NT2/D1 (cell line): Measurements from ENCODE around the gene CCDC39.

ENCODE experiments used
- DNase-seq: peaks from one replicate; pipeline ENCODE4 v3.0.0-alpha.2; 2011; ENCODE audit warnings: low read depth, low spot score
- H3K27me3 ChIP-seq: 2 replicates; pipeline ENCODE4 v1.6.0; 2011; ENCODE audit warnings: mild to moderate bottlenecking; ENCODE audit not compliant: insufficient read length, insufficient read depth
- H3K36me3 ChIP-seq: 2 replicates; pipeline ENCODE4 v1.6.1; 2011; ENCODE audit warnings: mild to moderate bottlenecking, low read length, mixed read lengths; ENCODE audit not compliant: insufficient read depth, insufficient read length
- H3K4me1 ChIP-seq: 2 replicates; pipeline ENCODE4 v1.5.1; 2011; ENCODE audit not compliant: insufficient read depth, insufficient read length
- H3K4me3 ChIP-seq: 2 replicates; pipeline ENCODE4 v1.5.1; 2011; ENCODE audit warnings: low read depth; ENCODE audit not compliant: insufficient read length
- H3K9ac ChIP-seq: 2 replicates; pipeline ENCODE4 v1.6.0; 2011; ENCODE audit warnings: low read depth; ENCODE audit not compliant: insufficient read length
- H3K9me3 ChIP-seq: 2 replicates; pipeline ENCODE4 v1.5.1; 2011; ENCODE audit warnings: mild to moderate bottlenecking, low read length; ENCODE audit not compliant: insufficient read depth
- SUZ12 ChIP-seq: IDR thresholded peaks from 2 replicates; pipeline ENCODE4 v1.6.1; 2011; ENCODE audit not compliant: insufficient read length, insufficient read depth; ENCODE audit errors: extremely low read depth
- YY1 ChIP-seq: IDR thresholded peaks from 2 replicates; pipeline ENCODE4 v1.6.1; 2011; ENCODE audit not compliant: insufficient read length, insufficient read depth
- ZNF274 ChIP-seq: IDR thresholded peaks from 2 replicates; pipeline ENCODE4 v1.6.1; 2011; ENCODE audit warnings: mild to moderate bottlenecking, low read depth, low read length

CCDC39 gene

DNA sequence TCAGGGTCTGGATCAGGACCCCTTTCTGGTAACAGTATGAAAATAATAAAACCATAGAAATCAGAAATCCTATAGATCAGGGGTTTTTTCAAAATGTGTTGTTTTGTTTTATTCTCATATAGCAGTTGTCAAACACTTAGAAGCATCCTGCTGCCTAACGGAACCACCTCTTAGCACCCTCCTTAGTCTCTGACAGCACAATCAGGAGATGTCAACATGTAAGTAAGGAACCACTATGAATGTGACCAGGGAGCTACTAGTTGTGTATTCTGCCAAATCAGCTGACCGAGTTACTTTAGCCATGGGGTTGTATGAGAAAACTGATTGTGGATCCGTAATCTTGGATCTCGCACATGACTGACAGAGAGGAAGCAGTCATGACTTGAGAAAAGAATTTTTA lies 22.2 kb downstream of the CCDC39 start:
- no peak for TF ChIP-seq YY1
- TF ChIP-seq SUZ12 = no peak
- no peak for TF ChIP-seq ZNF274
- DNase-seq = no peak
- no peaks in the 10 kb centered on the region for H3K4me1 ChIP-seq
- H3K4me3 ChIP-seq = no peak overlapping the region
- no peaks in the 10 kb centered on the region for H3K36me3 ChIP-seq
- no peaks in the 10 kb centered on the region for H3K27me3 ChIP-seq
- H3K9ac ChIP-seq = no peak overlapping the region
- H3K9me3 ChIP-seq = no peaks in the 10 kb centered on the region

DNA sequence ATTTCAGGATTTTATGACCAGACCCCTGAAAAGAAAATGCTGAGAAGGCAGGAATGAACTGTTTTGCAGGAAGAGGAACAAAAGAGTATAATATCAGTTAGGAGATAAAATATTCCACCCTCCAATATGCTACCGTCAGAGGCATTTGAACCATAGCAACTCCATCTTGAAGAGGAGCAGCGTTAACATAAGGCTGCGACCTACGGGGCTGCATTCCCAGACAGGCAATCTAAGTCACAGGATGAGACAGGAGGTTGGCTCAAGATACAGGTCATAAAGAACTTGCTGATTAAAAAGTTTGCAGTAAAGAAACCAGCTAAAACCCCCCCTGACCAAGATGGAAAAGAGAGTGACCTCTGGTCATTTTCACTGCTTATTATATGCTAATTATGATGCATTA lies 22.9 kb downstream of the CCDC39 start:
- Histone ChIP-seq H3K9ac (no peak overlapping the region), H3K36me3 (no peaks in the 10 kb centered on the region), H3K27me3 (no peaks in the 10 kb centered on the region), H3K4me3 (no peak overlapping the region), H3K4me1 (no peaks in the 10 kb centered on the region), H3K9me3 (no peaks in the 10 kb centered on the region)
- TF ChIP-seq SUZ12 = no peak
- no peak for TF ChIP-seq YY1
- no peak for TF ChIP-seq ZNF274
- DNase-seq = no peak

DNA sequence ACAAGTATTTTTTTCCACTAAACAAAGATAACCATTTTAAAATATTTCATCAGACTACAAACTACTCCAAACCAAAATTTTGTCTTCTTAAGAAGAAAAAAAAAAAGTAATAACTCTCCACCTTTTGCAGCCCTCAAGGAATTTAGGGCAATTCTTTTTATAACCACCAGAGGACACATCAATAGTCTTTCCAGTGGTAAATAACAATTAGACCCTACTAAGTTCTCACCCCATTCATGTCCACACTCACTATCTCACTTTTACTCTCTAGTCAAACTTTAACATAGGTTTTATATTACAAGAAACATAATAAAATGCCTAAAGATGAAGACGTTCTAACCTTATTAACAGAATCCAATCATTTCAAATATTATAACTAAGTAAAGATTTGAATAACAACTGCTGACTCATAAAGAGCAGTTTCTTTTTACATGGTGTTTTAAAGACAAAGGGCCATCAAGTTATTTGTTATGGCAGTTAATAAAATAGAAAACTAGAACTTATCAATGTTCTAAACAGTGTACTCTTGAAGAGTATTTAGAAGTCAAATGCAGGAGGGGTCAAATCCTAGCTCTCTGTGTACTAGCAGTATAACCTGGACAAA lies 33.0 kb downstream of the CCDC39 start:
- no peak for DNase-seq
- Histone ChIP-seq H3K9me3 (no peaks in the 10 kb centered on the region), H3K4me1 (no peaks in the 10 kb centered on the region), H3K36me3 (no peaks in the 10 kb centered on the region), H3K4me3 (no peak overlapping the region), H3K9ac (no peak overlapping the region), H3K27me3 (no peaks in the 10 kb centered on the region)
- TF ChIP-seq ZNF274 (no peak), YY1 (no peak), SUZ12 (no peak)

DNA sequence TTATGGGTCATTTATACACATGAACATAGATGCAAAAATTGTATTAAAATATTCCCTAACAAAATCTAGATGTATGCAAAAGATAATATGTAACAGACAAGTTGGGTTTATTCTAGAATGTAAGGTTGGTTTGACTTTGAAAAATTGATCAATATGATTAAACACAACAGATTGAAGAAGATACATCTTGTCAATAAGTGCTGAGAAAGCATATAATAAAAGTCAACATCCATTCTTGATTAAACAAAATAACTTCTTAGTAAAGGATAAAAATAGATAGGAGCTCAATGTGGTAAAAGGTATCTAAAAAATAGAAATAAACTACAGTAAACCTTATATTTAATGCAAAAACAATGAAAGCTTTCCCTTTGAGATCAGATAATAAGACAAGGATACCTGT lies 38.3 kb downstream of the CCDC39 start:
- Histone ChIP-seq H3K4me1 (no peaks in the 10 kb centered on the region), H3K27me3 (no peaks in the 10 kb centered on the region)

DNA sequence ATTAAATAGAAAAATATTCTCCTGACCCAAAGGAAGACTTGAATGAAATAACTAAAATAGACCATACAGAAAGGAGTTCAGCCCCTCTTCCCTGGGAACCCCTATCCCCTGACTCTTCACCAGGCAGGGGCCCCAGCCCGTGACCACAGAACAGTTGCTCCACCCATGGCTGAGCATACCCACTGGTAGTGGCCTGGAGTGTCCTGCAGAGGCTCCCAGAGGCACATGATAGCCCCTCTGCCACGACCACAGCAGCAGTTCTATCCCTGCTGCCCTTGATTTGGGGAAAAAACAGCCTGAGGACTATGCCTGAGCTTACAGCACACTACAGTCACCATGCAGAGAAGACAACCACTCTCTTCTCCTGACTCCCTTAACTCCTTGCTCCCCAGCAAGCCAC lies 45.6 kb downstream of the CCDC39 start:
- Histone ChIP-seq H3K27me3 (no peaks in the 10 kb centered on the region), H3K4me1 (no peaks in the 10 kb centered on the region), H3K4me3 (no peak overlapping the region), H3K9ac (no peak overlapping the region), H3K36me3 (no peaks in the 10 kb centered on the region), H3K9me3 (no peaks in the 10 kb centered on the region)
- TF ChIP-seq SUZ12 = no peak
- TF ChIP-seq YY1 = no peak
- no peak for TF ChIP-seq ZNF274
- DNase-seq = no peak

More for the DNA sequence above, 38.3 kb downstream of the CCDC39 start:
- Histone ChIP-seq H3K9me3 (no peaks in the 10 kb centered on the region), H3K36me3 (no peaks in the 10 kb centered on the region), H3K4me3 (no peak overlapping the region), H3K9ac (no peak overlapping the region)
- TF ChIP-seq SUZ12 = no peak
- TF ChIP-seq ZNF274 = no peak
- TF ChIP-seq YY1 = no peak
- DNase-seq = no peak

DNA sequence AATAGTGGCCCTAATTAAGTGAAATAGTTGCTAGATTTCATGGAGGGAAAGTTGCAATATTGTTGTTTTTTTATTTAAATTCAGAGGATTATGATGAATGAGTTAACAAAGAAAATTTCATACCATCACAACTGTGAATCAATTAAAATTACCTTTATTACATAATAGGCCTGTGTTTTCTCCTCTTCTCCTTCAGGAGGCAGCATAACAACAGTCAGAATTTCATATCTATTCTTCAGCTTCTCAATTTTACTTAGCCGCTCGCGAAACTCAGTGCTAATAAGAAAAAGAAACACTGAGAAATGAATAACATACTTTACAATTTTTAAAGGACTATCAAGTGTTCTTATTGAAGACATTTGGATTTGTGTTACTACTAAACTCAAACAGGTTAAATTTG lies 48.0 kb downstream of the CCDC39 start:
- TF ChIP-seq YY1 (no peak), SUZ12 (no peak), ZNF274 (no peak)
- no peaks in the 10 kb centered on the region for H3K9me3 ChIP-seq
- no peaks in the 10 kb centered on the region for H3K4me1 ChIP-seq

DNA sequence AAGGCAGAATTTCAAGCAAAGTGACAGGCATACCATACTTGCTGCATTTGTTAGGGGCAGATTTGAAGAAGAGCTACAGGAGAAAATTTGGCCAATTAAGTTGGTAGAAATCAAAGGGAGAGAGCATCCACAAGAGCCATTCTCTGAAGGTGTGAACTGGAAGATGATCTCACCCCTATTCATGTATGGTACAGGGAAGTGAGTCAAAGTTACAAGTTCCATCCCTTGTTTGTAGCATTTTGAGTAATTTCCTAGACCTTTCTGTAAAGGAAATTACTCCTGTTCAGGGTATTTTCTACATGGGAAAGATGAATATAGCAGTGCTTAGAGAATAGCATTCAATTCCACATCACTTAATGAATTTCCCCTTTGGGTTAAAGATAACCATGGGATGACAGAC lies 48.9 kb downstream of the CCDC39 start:
- no peak for DNase-seq
- no peaks in the 10 kb centered on the region for H3K4me1 ChIP-seq
- TF ChIP-seq ZNF274 (no peak), YY1 (no peak), SUZ12 (no peak)
- peaks cover 11% of the 10 kb centered on the region for H3K36me3 ChIP-seq
- no peak overlapping the region for H3K9ac ChIP-seq
- no peak overlapping the region for H3K4me3 ChIP-seq
- H3K27me3 ChIP-seq = no peaks in the 10 kb centered on the region
- no peaks in the 10 kb centered on the region for H3K9me3 ChIP-seq

More for the DNA sequence above, 48.0 kb downstream of the CCDC39 start:
- H3K27me3 ChIP-seq = no peaks in the 10 kb centered on the region
- H3K36me3 ChIP-seq = peaks cover 4% of the 10 kb centered on the region
- no peak overlapping the region for H3K4me3 ChIP-seq
- H3K9ac ChIP-seq = no peak overlapping the region
- no peak for DNase-seq
